Subcutaneous adipose tissue (tissue), 4 donors: Measurements from ENCODE around the gene TRIB2. TPM values are rescaled to one million over a fixed set of nuclear protein-coding genes. Genes with fewer than 3 reads are reported as not detected.

Experiments
- total RNA-seq, 4 donors: library from RNA; depleted of rRNA; stranded (reverse); fragments of >200 nt; gene quantifications; one replicate each; pipeline ENCODE4 v1.1.0, GENCODE V29; 2016
- TF ChIP-seq, protein P1 (sequence below): fragments of 450-650 bp; IDR thresholded peaks from one replicate; pipeline ENCODE4 v1.5.1; 2016; ENCODE audit warnings: low read depth, mild to moderate bottlenecking, control low read depth, antibody characterized with exemption, moderate library complexity

Gene TRIB2
- total RNA-seq, 4 donors from 2014 or later: 17.3 to 94.9 (median 26.2) TPM

DNA sequence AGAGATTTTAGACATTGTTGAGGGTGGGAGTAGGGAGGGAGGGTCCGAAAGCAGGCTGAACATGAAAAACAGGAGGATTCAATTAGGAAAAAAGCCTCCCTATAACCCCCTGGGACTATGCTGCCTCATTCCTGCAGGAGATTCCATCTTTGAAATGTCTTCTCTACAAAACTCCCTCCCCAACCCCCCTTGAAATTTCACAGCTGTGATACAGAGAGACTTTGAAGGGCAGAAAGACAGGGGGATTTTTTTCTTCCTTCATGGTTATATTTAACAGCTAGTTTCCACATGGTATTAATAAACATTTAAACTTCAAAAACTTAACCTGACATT lies 57.6 kb downstream of the TRIB2 start:
- TF ChIP-seq, protein P1, sequence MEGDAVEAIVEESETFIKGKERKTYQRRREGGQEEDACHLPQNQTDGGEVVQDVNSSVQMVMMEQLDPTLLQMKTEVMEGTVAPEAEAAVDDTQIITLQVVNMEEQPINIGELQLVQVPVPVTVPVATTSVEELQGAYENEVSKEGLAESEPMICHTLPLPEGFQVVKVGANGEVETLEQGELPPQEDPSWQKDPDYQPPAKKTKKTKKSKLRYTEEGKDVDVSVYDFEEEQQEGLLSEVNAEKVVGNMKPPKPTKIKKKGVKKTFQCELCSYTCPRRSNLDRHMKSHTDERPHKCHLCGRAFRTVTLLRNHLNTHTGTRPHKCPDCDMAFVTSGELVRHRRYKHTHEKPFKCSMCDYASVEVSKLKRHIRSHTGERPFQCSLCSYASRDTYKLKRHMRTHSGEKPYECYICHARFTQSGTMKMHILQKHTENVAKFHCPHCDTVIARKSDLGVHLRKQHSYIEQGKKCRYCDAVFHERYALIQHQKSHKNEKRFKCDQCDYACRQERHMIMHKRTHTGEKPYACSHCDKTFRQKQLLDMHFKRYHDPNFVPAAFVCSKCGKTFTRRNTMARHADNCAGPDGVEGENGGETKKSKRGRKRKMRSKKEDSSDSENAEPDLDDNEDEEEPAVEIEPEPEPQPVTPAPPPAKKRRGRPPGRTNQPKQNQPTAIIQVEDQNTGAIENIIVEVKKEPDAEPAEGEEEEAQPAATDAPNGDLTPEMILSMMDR: no peak

DNA sequence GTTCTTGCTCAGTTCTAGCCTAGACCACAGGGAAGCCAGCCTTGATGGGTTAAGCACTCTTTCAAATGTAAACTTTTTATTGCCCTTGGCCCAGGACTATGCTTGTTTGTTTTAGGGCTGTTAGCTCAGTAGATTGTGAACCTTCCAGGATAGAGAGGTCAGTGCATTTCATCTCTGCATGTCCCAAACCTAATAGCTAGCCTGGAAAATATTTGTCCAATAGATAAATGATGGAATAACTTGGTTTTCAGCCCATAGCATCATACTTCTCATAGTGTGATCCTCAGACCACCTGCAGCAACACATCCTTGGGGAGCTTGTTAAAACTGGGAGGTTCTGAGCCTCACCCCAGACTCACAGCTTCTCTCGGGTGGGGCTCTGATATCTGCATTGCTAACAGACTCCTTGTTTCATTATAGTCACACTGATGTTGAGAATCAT lies 59.8 kb downstream of the TRIB2 start:
- TF ChIP-seq, protein P1: no peak

DNA sequence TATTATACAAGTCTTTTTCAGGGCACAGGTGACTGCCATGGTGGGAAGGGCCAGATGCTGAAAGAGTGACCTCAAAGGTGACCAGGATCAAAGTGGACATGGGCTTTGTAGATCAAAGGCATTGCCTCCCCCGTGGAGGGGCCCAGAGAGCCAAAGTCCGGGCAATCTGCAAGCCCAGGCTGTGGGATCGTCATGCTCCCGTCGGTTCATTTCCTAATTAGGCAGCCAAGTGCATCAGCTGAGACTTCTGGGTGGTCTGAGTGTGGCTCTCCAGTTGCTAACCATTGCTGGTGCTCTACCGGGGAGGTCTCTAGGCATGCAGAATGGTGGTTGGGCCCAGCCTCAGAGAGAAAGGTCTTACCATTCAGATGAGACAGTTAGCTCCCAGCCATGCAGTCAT lies 61.6 kb downstream of the TRIB2 start:
- TF ChIP-seq, protein P1: no peak

DNA sequence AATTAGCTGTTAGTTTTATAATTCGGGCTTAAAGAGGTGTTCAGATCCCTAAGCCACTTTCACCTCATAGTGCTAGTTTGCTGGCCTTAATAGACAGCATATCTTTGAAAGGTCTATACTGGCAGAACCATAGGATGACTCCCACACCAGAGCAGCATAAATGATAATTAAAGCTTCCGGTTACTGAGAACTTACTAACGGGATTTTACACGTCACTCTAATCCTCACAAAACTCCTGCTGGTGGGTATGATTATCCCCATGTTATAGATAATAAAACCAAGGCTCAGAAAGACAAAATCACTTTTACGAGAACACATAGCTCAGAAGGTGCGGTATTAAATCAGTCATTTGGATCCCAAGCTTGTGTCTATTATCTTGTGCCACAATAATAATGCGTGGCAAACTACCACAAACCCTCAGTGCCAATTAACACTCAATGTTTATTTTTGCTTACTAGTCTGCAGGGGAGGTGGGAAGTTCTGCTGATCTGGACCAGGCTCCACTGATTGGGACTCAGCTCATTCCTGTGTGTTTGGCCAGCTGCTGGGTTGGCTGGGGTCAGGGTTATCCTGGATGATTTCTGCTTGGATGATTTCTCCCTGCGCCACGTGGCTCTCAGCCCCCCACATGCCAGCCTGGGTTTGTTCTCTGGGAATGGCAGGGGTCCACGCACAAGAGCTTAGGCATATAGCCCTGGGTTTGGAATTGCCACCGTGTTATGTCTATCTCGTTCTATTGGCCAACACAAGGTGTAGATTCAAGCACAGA lies 62.3 kb downstream of the TRIB2 start:
- TF ChIP-seq, protein P1: no peak

DNA sequence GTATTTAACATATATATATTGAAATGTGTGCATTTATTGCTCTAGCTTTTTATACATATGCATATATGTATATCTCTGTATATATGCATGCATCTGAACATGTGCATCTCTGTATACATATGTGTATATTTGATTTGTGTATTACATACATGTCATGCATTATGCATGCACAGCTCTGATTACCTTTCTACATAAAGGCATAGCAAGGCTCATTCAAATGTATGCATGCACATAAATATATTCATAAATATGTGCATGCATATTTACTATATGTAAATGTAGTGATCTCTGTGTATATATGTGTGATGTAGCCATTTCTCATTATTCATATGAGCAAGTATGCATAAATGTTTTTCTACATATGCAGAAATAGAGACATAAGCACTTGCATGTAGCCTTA lies 64.6 kb downstream of the TRIB2 start:
- TF ChIP-seq, protein P1: no peak

DNA sequence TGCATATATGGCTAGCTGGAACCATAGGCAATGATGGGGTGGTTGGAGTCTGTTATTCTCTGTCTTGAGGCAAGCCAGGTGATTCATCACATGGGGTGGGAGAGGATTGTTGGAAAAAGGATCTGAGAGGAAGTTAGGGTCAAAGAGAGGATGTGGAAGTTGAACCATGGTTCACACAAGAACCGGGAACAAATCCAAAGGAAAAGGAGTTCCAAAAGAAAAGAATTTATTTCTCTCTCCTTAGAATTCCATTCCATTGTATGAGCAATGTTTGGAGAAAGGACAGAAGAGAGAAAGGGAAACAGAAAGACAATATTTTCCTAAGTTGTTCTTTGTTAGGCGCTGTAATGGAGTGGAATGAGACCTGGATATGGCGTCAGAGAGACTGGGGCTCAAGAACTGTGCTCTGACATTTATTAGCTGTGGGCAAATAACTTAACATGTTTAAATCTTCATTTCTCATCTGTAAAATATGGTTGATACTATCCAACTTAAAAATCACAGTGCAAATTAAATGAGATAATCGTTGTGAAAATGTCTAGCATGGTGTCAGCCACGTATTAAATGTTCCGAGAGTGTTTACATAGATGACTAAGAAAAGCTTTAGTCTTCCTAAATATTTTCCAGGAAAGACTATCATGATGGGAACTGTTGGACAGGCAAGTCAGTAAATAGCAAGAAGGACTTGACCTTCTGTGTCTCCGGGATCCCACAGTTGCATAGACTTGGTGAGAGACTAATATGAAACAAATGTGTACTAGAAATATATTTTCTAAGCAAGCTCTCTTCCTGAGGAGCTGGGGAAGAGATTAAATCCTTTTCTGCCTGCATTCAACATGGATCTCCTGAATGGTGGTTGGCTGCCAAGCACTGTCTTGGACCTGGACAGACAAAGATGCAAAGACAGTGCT lies 71.4 kb downstream of the TRIB2 start:
- TF ChIP-seq, protein P1: no peak

DNA sequence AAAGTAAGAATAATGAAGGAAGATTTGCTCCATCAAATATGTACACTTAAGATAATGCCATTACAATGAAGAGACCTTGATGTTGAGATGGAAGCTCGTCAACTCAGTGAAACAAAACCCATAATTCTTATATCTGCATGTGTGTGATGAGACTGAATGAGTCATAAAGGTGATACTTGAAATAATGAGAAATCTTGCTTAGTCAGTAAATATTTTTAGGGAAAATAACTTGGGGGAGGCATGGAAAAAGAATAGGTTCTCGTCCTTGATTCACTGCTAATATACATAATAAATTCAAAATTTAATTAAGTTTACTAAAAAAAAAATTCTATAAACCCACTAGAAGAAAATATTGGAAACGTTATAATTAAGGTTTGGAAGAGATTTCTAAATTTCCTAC lies 75.2 kb downstream of the TRIB2 start:
- TF ChIP-seq, protein P1: no peak
